T-helper 2 cell (primary cell): ENCODE measurements around the gene ARID1A.

Source experiments
- DNase-seq, 5 experiments: peaks; one replicate each; pipeline versions ENCODE4 v3.0.0 to v3.0.0-alpha.2; 2012 to 2022

ARID1A gene

GRCh38 chr1:26728645-26729044 lies 32.8 kb downstream of the ARID1A start:
- DNase-seq: no peak

- no peak for DNase-seq
These were observed 33.8 kb downstream of the ARID1A start for GRCh38 chr1:26729633-26730032.

GRCh38 chr1:26730695-26731094 lies 34.9 kb downstream of the ARID1A start:
- no peak for DNase-seq

- no peak for DNase-seq
These were observed 35.6 kb downstream of the ARID1A start for GRCh38 chr1:26731233-26731902.

- no peak for DNase-seq
These were observed 37.6 kb downstream of the ARID1A start for GRCh38 chr1:26733392-26733791.

- DNase-seq: peak in 2 of 5 experiments; percentile 29 to 69
These were observed 38.2 kb downstream of the ARID1A start for GRCh38 chr1:26733982-26734381.

DNA sequence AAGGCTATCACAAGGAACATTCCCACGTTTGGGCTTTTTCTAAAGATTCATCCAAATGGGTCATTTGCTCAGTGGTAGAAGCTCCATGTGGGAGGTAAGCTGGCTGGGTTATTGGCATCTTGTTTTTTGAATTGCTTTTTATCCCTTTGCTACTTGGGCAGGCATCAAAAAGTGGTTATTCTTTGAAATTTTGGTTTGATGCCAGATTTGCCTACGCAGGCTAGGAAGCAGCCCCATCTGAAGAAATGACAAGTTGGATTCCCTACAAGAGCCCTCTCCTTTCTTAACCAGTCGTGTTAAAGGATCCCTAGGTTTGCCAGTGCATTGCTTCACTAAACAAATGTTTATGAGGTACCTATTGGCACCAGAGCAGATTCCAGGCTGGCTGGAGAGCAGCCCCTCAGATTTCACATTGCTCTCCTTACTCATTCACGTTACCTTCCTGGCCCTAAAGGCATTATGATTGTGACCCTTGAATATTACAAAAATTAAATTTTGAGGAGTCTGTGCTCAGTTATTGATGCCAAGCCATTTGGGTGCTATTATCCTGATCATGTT lies 38.8 kb downstream of the ARID1A start:
- no peak for DNase-seq

DNA sequence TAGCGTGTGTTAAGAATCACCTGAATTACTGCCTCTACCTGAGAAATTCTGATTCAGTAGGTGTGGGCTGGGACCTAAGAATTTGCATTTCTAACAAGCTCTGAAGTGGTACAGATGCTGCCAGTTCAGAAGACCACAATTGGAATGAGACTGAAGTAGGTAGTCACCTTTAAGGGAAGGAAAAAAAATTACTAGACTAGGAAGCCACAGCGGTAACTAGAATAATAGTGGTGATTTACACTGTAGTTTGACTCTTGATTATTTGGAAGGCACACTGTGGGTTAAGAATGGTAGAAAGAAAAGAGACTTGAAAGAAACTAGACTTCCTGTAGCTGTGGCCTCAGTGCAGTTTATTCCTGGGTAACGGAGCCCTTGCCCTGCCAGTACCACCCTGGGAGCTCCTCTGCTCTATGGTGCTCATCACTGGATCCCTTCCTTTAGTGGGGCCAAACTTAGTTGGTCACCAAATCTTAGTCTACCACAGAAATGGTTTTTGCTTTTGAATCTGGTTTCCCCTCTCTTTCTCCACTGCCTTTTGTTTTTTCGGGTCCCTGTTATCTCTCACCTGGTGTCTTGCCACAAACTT lies 43.6 kb downstream of the ARID1A start:
- peak in 1 of 5 experiments; percentile 42 for DNase-seq

- no peak for DNase-seq
These were observed 44.3 kb downstream of the ARID1A start for GRCh38 chr1:26740023-26740634.

GRCh38 chr1:26740952-26741351 lies 45.1 kb downstream of the ARID1A start:
- no peak for DNase-seq

- no peak for DNase-seq
These were observed 47.7 kb downstream of the ARID1A start for GRCh38 chr1:26743426-26744059.

DNA sequence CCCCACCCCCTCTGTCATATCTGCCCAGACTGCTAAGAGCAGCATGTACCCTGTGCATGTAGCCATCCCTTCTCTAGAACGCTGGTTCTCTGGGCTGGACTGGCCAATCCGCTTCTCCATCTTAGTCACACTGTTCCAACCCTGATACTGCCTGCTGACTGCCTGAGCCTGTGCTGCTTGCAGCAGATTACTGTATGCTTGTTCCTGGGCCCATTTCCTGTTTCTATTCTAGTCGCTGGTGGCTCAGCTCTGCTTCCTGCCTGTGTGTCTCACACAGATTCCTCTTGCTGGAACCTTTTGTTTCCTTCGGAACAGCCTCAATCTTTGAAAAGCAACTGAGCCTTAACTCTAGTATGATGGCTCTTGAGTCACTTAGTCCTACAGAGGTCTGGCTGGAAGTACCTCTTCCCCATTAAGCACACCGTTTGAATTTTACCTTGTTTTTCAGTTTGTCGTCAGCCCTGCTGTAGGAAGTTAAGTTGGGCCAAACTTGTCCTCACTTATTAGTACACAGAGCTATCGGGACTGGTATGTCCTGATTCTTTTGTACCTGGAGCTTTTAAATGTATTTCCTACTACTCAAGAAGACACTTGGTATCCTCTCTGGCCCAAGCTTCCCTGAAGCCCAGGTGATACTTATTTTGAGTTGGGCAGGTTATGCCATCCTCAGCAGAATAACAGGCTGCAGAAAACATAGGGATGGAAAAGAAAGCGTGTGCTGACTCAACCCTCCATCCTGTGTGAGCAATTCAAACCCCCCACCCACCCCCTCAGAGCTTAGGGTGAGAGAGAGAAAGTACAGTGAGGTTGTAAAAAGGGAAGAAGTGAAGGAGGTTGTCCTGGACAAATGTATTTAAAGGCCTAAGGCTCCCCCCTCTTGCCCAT lies 48.5 kb downstream of the ARID1A start:
- peak; percentile 28 to 99 (median 72) for DNase-seq

DNA sequence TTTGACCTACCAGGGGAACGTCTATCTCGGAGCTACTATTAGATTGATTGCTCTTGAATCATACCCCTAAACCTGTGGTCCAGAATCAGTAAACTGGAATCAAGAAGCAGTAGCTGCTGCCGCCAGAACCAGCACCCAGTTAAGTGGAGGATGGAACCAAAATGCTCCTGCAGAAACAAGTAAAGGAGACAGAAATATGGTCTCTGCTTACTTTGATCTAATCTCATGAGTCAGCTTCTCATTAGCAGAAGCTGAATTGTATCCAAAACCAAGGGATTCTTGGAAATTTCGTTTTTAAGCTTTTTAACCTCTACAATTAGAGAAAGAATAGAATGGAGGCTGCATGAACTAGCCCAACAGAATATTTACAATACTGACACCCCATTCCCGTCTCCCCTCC lies 49.4 kb downstream of the ARID1A start:
- no peak for DNase-seq

DNA sequence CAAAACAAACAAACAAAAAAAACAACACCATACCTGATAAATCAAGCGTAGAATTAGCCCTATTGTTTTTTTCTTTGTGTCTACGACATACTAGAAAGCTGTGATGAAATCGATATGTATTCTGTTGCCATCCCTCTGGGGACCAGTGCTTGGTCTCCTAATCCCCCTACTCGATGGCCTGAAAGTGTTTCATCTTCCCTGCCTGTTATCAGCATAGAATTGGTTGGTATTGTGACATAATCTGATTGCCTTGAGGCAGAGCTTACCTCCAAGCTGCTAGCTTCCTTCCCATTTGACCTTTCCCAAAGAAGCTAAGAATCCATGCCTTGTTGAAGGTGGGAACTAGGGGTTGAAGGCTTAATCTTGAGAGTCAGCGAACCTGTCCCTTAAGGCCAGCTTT lies 51.2 kb downstream of the ARID1A start:
- DNase-seq: no peak

- no peak for DNase-seq
These were observed 52.5 kb downstream of the ARID1A start for GRCh38 chr1:26748351-26748750.

DNA sequence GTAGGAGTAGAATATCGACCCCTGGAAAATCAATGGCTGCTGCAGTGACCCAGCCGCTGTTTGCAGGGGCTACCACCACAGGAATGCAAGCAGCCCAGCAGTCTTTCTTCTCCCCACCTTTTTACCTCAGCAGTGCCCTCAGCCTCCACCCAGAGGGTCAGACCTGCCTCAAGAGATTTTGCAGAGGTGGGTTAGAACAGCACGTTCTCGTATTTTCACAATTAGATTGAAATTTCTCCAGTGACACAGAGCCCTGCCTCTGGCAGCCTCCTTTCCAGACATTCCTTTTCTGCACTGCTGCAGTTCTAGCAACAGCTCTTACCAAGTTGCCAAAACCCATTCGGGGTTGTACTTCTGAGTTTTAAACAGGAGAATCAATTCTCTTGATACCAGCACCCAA lies 53.6 kb downstream of the ARID1A start:
- DNase-seq: no peak

DNA sequence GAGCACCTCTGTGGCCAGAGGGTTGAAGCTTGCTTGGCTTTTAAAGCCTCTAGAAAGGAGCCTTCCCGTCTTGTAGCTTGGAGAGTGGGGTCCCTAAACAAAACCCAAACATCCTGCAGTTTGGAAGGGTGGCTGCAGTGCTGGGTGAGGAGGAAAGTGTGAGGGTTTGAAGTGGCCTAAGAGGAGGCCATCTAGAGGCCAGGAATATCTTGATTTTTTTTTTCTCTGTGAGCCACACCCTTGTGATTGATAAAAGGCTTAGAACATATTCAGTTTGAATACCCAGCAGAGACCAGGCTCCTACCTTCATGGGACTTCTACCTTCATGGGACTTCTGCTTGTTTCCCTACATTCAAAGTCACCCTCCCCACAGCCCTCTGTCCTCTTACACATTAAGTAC lies 54.6 kb downstream of the ARID1A start:
- no peak for DNase-seq

DNA sequence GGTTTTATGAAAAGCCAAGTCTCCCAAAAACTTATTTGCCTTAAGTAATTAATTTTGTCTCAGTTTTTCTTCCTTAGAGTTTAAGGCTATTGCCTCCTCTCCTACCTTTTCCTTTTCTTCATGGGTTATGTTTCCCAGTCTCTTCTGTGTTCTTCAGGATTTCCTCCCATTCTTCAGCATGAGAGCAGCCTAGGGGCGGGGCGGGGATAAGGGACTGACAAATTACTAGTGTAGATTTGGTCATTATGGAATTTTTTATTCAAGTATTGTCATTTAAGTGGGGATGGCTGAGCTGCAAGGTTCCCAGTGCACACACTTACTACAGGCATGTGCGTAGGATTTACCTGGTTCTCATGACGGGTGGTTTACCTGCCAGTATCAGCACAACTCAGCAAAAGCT lies 56.7 kb downstream of the ARID1A start:
- DNase-seq: no peak

GRCh38 chr1:26754086-26754874 lies 58.5 kb downstream of the ARID1A start:
- no peak for DNase-seq

GRCh38 chr1:26758358-26758757 lies 62.5 kb downstream of the ARID1A start:
- no peak for DNase-seq

DNA sequence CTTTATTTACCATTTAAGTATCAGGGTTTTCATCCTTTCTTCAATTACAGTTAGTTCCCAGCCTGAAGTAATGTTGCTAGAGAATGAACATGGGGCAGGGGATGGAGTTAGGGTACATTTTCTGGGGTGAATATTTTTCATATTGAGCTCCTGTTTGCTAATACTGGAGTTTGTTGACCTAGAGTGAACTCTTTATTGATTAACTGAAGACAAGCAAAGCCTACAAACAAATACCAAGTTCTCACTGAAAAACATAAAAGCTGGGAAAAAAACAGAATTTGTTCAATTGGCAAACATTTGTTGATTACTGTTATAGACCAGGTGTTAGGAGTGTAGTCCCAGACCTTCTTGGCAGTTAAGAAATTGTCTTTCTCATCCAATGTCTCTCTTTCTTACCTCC lies 63.7 kb downstream of the ARID1A start:
- no peak for DNase-seq

DNA sequence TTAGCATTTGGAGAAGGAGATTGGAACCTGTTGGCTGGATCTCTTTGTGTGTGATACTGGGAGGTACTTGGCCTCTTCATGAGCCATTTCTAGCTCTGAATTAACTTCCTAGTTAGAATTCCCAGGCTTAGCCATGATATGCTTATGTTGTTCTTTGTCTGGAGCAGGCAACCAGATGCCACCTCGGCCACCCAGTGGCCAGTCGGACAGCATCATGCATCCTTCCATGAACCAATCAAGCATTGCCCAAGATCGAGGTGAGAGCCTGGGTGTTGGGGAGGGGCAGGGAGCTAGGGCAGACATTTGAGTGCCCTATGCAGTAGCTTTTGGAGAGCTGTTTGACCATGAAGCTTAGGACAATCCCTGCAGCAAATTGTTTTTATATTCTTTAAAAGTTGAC lies 65.4 kb downstream of the ARID1A start:
- no peak for DNase-seq
